Measurements from ENCODE around the gene TNNC1. TPM values are rescaled to one million over a fixed set of nuclear protein-coding genes. Genes with fewer than 3 reads are reported as not detected.

The TNNC1 gene
- total RNA-seq, 1 experiment from 2014 or later = 5.6 TPM

- Mint-ChIP-seq H3K9me3 (no peaks in the 10 kb centered on the region), H3K27me3 (ENCODE audit: low read depth) (no peaks in the 10 kb centered on the region; the same call in 1 of the 2 replicates), H3K27ac (peak overlapping the region; percentile 90; the same call in 1 of the 2 replicates), H3K4me3 (peak overlapping the region; percentile 98), H3K36me3 (peaks cover 23% of the 10 kb centered on the region), H3K4me1 (peaks cover 32% of the 10 kb centered on the region)
- ATAC-seq (no peak), DNase-seq (ENCODE audit: low spot score) (no peak)
- TF ChIP-seq OVOL2 (CRISPR knock-in tag; IDR thresholded peaks at IDR 0.05; ENCODE audit: borderline replicate concordance) (no peak), JUN (CRISPR knock-in tag; IDR thresholded peaks at IDR 0.05) (no peak), SOX15 (CRISPR knock-in tag; IDR thresholded peaks at IDR 0.05) (no peak), FOXP4 (CRISPR knock-in tag; IDR thresholded peaks at IDR 0.05) (no peak), PREB (CRISPR knock-in tag; IDR thresholded peaks at IDR 0.05; ENCODE audit: borderline replicate concordance) (no peak), KAT7 (CRISPR knock-in tag; IDR thresholded peaks at IDR 0.05; ENCODE audit: borderline replicate concordance) (no peak), ZNF396 (CRISPR knock-in tag; IDR thresholded peaks at IDR 0.05; ENCODE audit: borderline replicate concordance) (no peak), PRDM15 (CRISPR knock-in tag; IDR thresholded peaks at IDR 0.05) (no peak), TP53 (CRISPR knock-in tag; IDR thresholded peaks at IDR 0.05) (no peak), FOXK1 (CRISPR knock-in tag; IDR thresholded peaks at IDR 0.05) (no peak)
- POLR2A ChIA-PET = interaction anchor here (0.6 to 1.0 kb wide), 2 partner anchors 23 to 50 kb away, joined by 4 to 9 read pairs; no protein-coding TSS in a partner anchor
- CTCF ChIA-PET = interaction anchor here (0.9 to 3.8 kb wide), 5 partner anchors 28 to 220 kb away, joined by 3 to 20 read pairs (median 4); no protein-coding TSS in a partner anchor
Measured at GRCh38 chr3:52454250-52454937, 553 bp upstream of the TNNC1 start.

- no peak overlapping the region for H3K27ac Mint-ChIP-seq
- peaks cover 7% of the 10 kb centered on the region for H3K36me3 Mint-ChIP-seq
- ChIA-PET CTCF (interaction anchor here (0.6 to 3.8 kb wide), 3 partner anchors 9 to 68 kb away, joined by 3 to 20 read pairs (median 9); no protein-coding TSS in a partner anchor), POLR2A (no interaction called here)
- no peaks in the 10 kb centered on the region for H3K9me3 Mint-ChIP-seq
- ATAC-seq (no peak), DNase-seq (ENCODE audit: low spot score) (no peak)
- peaks cover 32% of the 10 kb centered on the region for H3K4me1 Mint-ChIP-seq
- H3K4me3 Mint-ChIP-seq = no peak overlapping the region
- TF ChIP-seq ZNF219 (CRISPR knock-in tag; IDR thresholded peaks at IDR 0.05; ENCODE audit: borderline replicate concordance) (no peak), ELF4 (CRISPR knock-in tag; IDR thresholded peaks at IDR 0.05; ENCODE audit: low read depth) (no peak), ZNF121 (CRISPR knock-in tag; IDR thresholded peaks at IDR 0.05) (no peak), PREB (CRISPR knock-in tag; IDR thresholded peaks at IDR 0.05; ENCODE audit: borderline replicate concordance) (no peak), ZBTB21 (CRISPR knock-in tag; IDR thresholded peaks at IDR 0.05; ENCODE audit: borderline replicate concordance) (no peak), MAX (CRISPR knock-in tag; IDR thresholded peaks at IDR 0.05) (no peak), SOX15 (CRISPR knock-in tag; IDR thresholded peaks at IDR 0.05) (no peak)
- H3K27me3 Mint-ChIP-seq (ENCODE audit: low read depth) = no peaks in the 10 kb centered on the region; the same call in 1 of the 2 replicates
Measured at GRCh38 chr3:52452570-52453221, 1.1 kb downstream of the TNNC1 start.

Data from WTC11 (cell line).